Uterus (tissue), 2 donors: ENCODE measurements around the gene RNPEP.

Source experiments
- CTCF ChIP-seq, 4 experiments: fragments of 200-600 bp in 2 of 4; fragments of 450-650 bp in 2 of 4; sonication (generic) in 2 of 4; IDR thresholded peaks; one replicate each; pipeline ENCODE4 v1.5.1; 2016 to 2019; ENCODE audit warnings: antibody characterized with exemption in 4 of 4, mild to moderate bottlenecking in 2 of 4, moderate library complexity in 1 of 4
- POLR2A ChIP-seq, 2 donors: fragments of 450-650 bp; IDR thresholded peaks; one replicate each; pipeline ENCODE4 v1.6.1; 2016; ENCODE audit warnings: antibody characterized with exemption in 2 of 2, mild to moderate bottlenecking in 1 of 2, moderate library complexity in 1 of 2

GRCh38 chr1:202017749-202018467, 35.5 kb downstream of the RNPEP start:
- TF ChIP-seq CTCF (IDR thresholded peaks at IDR 0.05), result no peak
- TF ChIP-seq POLR2A (IDR thresholded peaks at IDR 0.05), result no peak
